Measurements from ENCODE around the gene DCST2.

DNA sequence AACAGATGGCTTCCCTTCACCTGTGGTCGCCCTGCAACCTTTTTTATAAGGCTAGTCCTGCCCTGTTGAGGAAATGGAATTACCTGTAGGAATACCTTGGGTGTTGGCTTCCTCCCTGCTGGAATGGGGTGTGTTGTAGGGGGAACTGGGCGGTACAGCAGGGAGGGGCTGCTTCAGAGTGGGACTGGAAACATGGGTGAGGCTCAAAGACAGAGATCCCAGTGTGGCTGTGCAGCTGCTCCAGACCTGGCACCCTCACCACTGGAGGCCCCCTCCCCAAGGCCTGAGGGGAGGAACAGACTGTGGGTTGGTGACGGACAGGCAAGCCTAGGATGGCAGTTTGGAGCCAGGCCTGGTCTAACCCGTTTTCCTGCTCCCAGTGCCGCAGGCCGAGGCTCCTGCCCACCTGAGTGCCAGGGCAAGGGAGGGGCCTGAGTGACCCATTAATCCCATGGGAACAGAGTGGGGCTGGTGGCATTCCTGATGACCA lies 49.5 kb upstream of the DCST2 start:
- no peak for TF ChIP-seq ZNF274 (IDR thresholded peaks at IDR 0.05; ENCODE audit: low read depth, low read length)
- TF ChIP-seq YY1 (IDR thresholded peaks at IDR 0.05; ENCODE audit: insufficient read depth, insufficient read length), result no peak
- TF ChIP-seq SUZ12 (IDR thresholded peaks at IDR 0.05; ENCODE audit: extremely low read depth, insufficient read depth, insufficient read length), result no peak
